ENCODE data around the gene HOXD3.

- TF ChIP-seq POLR2AphosphoS5 (IDR thresholded peaks at IDR 0.05; ENCODE audit: low read depth, low read length), result no peak
- TF ChIP-seq TAF1 (IDR thresholded peaks at IDR 0.05; ENCODE audit: borderline replicate concordance, insufficient read depth, low read length), result no peak
- TF ChIP-seq, protein P1, sequence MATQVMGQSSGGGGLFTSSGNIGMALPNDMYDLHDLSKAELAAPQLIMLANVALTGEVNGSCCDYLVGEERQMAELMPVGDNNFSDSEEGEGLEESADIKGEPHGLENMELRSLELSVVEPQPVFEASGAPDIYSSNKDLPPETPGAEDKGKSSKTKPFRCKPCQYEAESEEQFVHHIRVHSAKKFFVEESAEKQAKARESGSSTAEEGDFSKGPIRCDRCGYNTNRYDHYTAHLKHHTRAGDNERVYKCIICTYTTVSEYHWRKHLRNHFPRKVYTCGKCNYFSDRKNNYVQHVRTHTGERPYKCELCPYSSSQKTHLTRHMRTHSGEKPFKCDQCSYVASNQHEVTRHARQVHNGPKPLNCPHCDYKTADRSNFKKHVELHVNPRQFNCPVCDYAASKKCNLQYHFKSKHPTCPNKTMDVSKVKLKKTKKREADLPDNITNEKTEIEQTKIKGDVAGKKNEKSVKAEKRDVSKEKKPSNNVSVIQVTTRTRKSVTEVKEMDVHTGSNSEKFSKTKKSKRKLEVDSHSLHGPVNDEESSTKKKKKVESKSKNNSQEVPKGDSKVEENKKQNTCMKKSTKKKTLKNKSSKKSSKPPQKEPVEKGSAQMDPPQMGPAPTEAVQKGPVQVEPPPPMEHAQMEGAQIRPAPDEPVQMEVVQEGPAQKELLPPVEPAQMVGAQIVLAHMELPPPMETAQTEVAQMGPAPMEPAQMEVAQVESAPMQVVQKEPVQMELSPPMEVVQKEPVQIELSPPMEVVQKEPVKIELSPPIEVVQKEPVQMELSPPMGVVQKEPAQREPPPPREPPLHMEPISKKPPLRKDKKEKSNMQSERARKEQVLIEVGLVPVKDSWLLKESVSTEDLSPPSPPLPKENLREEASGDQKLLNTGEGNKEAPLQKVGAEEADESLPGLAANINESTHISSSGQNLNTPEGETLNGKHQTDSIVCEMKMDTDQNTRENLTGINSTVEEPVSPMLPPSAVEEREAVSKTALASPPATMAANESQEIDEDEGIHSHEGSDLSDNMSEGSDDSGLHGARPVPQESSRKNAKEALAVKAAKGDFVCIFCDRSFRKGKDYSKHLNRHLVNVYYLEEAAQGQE (IDR thresholded peaks at IDR 0.05; ENCODE audit: insufficient read depth in 1 of 2, low read depth in 2 of 2, low read length in 2 of 2), result no peak
- no peak for TF ChIP-seq SIN3A (IDR thresholded peaks at IDR 0.05; ENCODE audit: borderline replicate concordance, insufficient read depth, low read length)
Measured at GRCh38 chr2:176173567-176174381, 16.7 kb downstream of the HOXD3 start.

Measured in PFSK-1 (cell line).